Measurements from ENCODE around the gene NGEF.

GRCh38 chr2:232981356-232981755 is 31.7 kb downstream of the NGEF start:
- TF ChIP-seq MAX (IDR thresholded peaks at IDR 0.05): no peak
- TF ChIP-seq EP300 (IDR thresholded peaks at IDR 0.05; ENCODE audit: borderline replicate concordance): peak; percentile 23; the same call in 1 of the 2 replicates
